H54 (cell line): Measurements from ENCODE around the gene DUOX2.
"Not testable (repeated sequence)": the region's sequence is repeated elsewhere in the genome, so short reads cannot be mapped to it uniquely, and the experiment has no call there.

Experiments
- DNase-seq: peaks from one replicate; pipeline ENCODE4 v3.0.0; 2011; ENCODE audit warnings: low spot score, mixed read lengths; ENCODE audit not compliant: insufficient read length
- FAIRE-seq: peaks from 3 replicates; lab custom pipeline; 2011; peaks lifted over from hg19 to GRCh38; lab: Jason Lieb, UNC
- POLR2A ChIP-seq: IDR thresholded peaks from 2 replicates; pipeline ENCODE4 v1.6.1; 2011; ENCODE audit warnings: low read depth, mild to moderate bottlenecking, low read length

The DUOX2 gene

DNA sequence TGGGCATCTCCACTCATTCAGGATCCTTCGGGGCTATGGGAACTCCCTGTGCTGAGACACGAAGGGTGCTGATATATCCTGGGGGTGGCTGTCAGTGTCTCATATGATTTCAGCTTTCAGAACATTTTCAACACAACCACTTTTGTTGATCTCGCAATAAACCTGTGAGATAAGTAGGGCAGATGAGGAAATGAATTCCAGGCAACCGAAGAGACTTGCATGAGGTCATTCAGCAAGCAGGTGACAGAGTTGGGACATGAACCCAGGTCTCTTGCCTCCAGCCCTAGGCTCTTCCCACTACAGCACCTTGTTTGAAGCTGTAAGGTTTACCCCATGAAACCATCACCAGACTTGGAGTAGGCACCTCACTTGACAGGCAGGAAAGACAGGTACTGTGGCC is 32.4 kb upstream of the DUOX2 start:
- no peak for DNase-seq
- no peak for FAIRE-seq
- TF ChIP-seq POLR2A, result no peak

DNA sequence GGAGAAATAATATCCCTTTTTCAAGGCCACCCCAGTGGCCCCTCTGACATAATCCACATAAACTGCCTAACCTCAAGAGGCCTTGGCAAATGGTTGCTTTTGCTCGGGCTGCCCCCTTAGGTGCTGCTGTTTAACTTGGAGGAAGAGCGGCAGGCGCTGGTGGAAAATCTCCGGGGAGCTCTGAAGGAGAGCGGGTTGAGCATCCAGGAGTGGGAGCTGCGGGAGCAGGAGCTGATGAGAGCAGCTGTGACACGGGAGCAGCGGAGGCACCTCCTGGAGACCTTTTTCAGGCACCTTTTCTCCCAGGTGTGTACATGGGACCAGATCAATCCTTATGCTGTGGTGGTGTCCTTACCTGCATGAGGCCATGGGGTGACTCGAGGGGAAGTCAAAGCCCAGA is 30.8 kb upstream of the DUOX2 start:
- no peak for TF ChIP-seq POLR2A
- FAIRE-seq (no peak), DNase-seq (no peak)

DNA sequence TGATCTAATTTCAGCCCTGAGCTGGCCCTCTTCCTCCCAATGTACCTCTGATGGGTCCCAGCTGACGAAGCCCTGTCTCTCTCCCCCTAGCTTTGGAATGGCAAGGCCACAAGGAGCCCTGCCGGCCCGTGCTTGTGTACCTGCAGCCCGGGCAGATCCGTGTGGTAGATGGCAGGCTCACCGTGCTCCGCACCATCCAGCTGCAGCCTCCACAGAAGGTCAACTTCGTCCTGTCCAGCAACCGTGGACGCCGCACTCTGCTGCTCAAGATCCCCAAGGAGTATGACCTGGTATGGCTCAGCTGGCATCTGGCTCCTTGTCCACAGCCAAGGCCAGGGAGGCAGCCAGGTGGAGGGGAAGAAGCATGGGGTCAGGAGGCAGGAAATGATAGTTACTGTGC is 30.0 kb upstream of the DUOX2 start:
- DNase-seq (no peak), FAIRE-seq (no peak)
- no peak for TF ChIP-seq POLR2A

DNA sequence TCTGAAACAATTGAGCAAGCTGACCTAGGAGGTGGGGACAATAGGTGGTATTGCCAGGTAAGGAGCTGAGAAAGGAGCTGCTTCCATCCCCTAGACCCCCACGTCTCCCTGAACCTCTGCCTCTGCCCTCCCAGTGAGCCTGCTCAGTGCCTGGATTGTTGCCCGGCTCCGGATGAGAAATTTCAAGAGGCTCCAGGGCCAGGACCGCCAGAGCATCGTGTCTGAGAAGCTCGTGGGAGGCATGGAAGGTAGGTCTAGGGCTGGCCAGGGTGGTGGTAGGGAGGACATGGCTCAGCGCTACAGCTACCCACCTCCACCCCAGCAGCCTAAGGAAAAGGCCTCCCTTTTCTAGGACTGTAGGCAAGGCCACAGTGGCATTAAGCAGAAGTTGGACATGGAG is 29.1 kb upstream of the DUOX2 start:
- DNase-seq (no peak), FAIRE-seq (no peak)
- TF ChIP-seq POLR2A, result no peak

DNA sequence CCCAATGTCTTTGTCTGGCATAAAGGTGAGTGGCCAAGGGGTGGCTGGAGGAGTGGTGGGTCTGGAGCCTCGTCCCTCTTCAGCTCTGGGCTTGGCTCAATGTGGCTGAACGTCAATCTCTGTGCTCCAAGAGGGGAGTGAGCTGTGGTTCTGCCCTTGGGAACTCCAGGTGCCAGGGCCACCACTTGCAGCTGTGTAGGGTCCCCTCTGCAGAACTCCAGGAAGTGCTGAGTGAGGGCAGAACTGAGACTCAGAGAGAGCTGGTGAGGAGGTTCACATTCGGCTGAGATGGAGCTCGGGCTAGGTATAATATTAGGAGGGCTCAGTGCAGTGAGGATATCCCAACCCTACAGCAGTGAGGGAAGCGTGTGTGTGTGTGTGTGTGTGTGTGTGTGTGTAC is 27.4 kb upstream of the DUOX2 start:
- no peak for DNase-seq
- TF ChIP-seq POLR2A, result no peak
- FAIRE-seq, result no peak

DNA sequence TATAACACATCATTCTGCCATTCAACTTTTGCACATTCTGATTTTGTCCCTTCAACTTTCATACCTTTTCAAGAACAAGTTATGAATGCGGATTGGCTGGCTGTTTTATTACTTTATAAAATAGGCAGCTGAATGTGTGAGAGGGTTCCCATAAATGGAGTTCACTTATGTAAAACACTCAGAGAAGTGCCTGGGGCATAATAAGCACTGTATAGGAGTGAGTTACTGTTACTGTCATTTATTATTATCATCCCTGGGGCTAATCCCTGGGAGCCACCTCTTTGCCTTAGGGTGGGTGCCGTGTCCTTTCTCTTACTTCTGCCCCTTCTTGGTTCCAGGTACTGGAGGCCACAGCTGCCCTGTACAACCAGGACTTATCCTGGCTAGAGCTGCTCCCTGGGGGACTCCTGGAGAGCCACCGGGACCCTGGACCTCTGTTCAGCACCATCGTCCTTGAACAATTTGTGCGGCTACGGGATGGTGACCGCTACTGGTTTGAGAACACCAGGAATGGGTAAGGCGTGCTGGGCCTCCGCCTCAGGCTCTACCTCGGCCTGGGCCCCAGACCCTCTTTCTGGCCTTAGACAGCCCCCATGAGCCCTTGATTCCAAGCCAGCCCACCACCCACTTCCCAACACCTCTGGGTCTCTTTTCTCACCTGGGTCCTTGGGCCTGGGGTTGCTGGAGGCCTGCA is 26.7 kb upstream of the DUOX2 start:
- TF ChIP-seq POLR2A, result no peak
- FAIRE-seq (no peak), DNase-seq (no peak)

DNA sequence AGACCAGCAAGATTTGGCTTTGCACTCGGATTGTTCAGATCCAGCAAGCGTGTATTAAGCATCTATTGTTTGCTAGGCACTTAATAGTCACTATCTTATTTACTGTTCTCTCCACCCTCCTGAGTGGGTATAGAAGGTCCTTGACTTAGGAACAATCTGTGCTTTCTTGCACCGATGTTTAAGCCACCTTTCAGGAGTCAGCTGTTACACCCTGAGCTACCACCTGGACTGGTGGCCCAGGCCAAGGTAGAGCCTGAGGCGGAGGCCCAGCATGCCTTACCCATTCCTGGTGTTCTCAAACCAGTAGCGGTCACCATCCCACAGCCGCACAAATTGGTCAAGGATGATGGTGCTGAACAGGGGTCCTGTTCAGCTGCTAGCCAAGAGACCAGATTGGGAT is 25.8 kb upstream of the DUOX2 start:
- FAIRE-seq (no peak), DNase-seq (no peak)
- no peak for TF ChIP-seq POLR2A

DNA sequence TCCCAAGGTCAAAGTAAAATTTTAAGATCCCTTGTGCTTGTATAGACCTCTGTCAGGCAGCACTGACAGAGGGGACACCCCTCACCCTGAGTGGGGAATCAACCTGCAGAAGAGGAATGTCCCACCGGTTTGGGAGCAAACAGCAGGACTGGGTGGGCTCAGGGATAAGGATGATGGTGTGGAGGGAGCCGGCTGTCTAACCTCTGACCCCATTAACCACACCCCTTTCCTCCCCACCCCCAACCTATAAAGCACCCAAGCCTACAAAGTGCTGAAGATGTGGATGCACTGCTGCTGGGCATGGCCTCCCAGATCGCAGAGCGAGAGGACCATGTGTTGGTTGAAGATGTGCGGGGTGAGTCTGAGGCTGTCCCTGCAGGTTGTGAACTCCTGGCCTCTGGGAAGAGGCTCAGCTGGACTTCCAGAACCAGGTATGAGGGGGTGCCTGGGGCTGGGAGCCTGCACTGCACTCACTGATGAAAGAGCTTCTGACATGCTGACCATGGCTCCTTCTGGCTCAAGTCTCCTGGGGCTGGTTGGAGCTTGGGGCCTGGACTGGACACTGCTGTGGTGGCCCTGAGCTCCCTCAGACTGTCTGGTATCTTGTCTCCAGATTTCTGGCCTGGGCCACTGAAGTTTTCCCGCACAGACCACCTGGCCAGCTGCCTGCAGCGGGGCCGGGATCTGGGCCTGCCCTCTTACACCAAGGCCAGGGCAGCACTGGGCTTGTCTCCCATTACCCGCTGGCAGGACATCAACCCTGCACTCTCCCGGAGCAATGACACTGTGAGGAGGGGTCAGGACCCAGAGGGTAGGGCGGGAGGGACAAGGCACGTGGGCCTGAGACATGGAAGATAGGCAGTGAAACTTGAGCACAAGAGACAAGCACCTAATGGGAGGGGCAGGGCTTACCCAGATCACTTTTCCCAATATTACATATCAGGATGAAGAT is 25.1 kb upstream of the DUOX2 start:
- FAIRE-seq (no peak), DNase-seq (no peak)
- no peak for TF ChIP-seq POLR2A

DNA sequence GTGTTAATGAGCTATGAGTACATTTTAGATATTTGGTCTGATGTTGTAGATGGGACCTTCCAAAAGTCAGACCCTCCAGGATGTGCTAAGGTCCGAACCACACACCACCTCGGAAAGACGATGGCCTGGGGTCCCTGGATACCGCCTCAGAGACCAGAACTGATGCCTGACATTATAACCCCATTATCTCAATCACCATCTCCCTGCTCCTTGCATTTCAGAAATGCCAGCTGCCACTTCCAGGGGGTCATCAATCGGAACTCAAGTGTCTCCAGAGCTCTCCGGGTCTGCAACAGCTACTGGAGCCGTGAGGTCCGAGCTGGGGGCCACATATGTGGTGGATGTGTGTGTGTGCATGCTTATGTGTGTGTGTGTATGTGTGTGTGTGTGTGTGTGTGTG is 23.7 kb upstream of the DUOX2 start:
- DNase-seq (no peak), FAIRE-seq (no peak)
- no peak for TF ChIP-seq POLR2A

DNA sequence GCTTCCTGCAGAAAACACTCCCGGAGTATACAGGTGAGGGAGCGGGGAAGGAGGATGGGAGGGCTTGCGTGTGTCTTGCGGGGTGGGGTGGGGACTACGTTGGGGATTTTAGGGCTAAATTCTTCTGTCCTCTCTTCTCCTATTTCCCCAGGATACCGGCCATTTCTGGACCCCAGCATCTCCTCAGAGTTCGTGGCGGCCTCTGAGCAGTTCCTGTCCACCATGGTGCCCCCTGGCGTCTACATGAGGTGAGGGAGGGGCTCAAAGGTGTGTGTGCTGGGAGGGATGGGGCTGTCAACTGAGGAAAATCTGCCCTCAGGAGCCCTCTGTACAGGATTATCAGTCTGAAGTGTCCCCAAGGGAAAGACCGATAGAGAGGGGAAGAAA is 22.4 kb upstream of the DUOX2 start:
- FAIRE-seq (no peak), DNase-seq (no peak)
- TF ChIP-seq POLR2A, result no peak

DNA sequence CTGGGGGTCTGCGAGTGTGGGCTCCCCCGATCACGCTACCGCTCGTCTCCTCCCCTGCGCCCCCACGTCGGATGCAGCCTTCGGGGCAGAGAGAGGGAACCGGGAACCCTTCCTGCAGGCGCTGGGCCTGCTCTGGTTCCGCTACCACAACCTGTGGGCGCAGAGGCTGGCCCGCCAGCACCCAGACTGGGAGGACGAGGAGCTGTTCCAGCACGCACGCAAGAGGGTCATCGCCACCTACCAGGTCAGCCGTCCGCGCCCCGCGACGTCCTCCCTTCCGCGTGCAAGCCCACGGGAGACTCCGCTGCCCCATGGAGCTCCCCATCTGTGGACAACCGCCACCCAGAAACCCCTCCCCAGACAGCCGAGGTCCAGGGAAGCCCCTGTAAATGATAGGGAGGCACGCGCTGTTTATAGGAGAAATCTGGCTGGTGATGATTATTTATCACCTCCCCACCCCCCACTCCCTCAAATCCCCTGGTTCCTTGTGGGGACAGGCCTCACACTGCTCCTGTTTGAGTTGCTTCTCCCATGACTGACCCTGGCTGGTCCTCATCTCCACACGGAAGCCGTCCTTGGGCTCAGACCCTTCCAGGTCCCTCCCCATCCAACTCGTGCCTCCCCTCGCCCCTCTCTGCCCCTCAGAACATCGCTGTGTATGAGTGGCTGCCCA is 21.9 kb upstream of the DUOX2 start:
- FAIRE-seq, DNase-seq: not testable (repeated sequence)

DNA sequence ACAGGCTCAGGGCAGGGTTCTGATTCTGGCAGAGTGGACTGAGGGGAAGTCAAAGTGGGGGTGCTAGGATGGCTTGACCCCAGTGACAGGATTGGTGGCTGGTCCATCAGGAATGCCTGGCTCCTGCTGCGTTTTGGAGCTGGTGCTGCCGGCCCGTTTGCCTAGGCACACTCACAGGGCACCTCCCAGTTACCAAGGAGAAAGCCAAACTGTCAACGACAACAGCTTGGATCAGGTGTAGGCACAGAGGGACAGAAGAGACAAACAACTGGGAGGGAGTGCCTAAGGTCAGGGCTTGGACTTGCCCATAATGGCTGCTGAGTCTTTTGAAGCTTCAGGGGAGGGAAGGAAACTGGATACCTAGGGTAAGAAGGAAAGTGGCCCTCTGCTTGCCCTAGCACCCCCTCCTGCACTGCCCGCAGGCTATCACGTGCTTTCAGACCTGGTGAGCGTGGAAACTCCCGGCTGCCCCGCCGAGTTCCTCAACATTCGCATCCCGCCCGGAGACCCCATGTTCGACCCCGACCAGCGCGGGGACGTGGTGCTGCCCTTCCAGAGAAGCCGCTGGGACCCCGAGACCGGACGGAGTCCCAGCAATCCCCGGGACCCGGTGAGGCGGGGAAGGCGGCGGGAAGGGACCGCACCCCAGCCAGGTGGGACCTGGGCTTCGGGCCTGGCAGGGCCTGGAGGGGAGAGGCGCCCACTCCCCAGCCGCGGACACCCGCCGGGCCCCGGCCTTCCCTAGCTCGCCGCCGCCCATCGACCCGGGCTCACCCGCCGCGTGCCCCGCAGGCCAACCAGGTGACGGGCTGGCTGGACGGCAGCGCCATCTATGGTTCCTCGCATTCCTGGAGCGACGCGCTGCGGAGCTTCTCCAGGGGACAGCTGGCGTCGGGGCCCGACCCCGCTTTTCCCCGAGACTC is 21.0 kb upstream of the DUOX2 start:
- DNase-seq (no peak), FAIRE-seq (no peak)
- TF ChIP-seq POLR2A, result no peak

DNA sequence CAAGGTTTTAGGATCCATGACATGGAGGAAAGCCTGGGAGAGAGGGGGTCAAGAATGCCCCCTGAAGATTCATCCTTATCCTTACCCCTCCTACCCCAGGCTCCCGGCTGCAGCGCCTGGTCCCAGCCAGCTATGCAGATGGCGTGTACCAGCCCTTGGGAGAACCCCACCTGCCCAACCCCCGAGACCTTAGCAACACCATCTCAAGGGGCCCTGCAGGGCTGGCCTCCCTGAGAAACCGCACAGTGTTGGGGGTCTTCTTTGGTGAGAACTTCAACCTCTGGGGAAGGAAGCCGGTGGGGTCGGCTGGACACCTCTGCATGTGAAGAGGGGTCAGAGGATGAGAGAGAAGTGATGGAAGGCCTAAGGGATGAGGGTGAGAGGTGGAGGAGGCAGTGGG is 20.1 kb upstream of the DUOX2 start:
- FAIRE-seq, result no peak
- no peak for DNase-seq
- TF ChIP-seq POLR2A, result no peak
